Liver (tissue), 9 donors: Measurements from ENCODE around the gene ZNF343. TPM values are rescaled to one million over a fixed set of nuclear protein-coding genes. Genes with fewer than 3 reads are reported as not detected.

ENCODE experiments used
- DNase-seq: peaks from one replicate; pipeline ENCODE4 v3.0.0-alpha.2; 2017; ENCODE audit warnings: low spot score
- H3K27ac ChIP-seq, 2 donors: one replicate each; pipeline ENCODE4 v1.7.0; 2013; ENCODE audit warnings: inconsistent platforms in 2 of 2, low read length in 2 of 2, control low read depth in 1 of 2, low read depth in 1 of 2, mild to moderate bottlenecking in 1 of 2
- H3K27me3 ChIP-seq, 4 donors: one replicate each; pipeline versions ENCODE4 v1.6.1 to v1.7.0; 2013; ENCODE audit warnings: low read length in 3 of 4, inconsistent platforms in 1 of 4, mild to moderate bottlenecking in 1 of 4, moderate library complexity in 1 of 4; ENCODE audit not compliant: control insufficient read depth in 4 of 4, insufficient read depth in 4 of 4
- H3K36me3 ChIP-seq, 4 donors: one replicate each; pipeline versions ENCODE4 v1.6.1 to v1.7.0; 2013; ENCODE audit warnings: low read length in 3 of 4, mild to moderate bottlenecking in 3 of 4, low read depth in 1 of 4, moderate library complexity in 1 of 4; ENCODE audit not compliant: control insufficient read depth in 4 of 4, insufficient read depth in 3 of 4
- H3K4me1 ChIP-seq, 4 donors: one replicate each; pipeline versions ENCODE4 v1.6.1 to v1.7.0; 2013; ENCODE audit warnings: low read length in 3 of 4, mild to moderate bottlenecking in 3 of 4, moderate library complexity in 1 of 4; ENCODE audit not compliant: control insufficient read depth in 4 of 4, insufficient read depth in 4 of 4
- H3K4me3 ChIP-seq, 3 donors: one replicate each; pipeline versions ENCODE4 v1.6.1 to v1.7.0; 2013; ENCODE audit warnings: low read length in 3 of 3, control low read depth in 1 of 3, low read depth in 1 of 3, mild to moderate bottlenecking in 1 of 3
- H3K9ac ChIP-seq, 2 donors: one replicate each; pipeline ENCODE4 v1.7.0; 2013; ENCODE audit warnings: low read length in 2 of 2, mild to moderate bottlenecking in 2 of 2, moderate library complexity in 2 of 2, control low read depth in 1 of 2, low read depth in 1 of 2
- H3K9me3 ChIP-seq, 4 donors: one replicate each; pipeline versions ENCODE4 v1.6.1 to v1.7.0; 2013; ENCODE audit warnings: low read length in 3 of 4; ENCODE audit not compliant: control insufficient read depth in 4 of 4
- CTCF ChIP-seq: fragments of 150-350 bp; IDR thresholded peaks from 2 replicates; pipeline ENCODE4 v1.5.1; 2017; ENCODE audit warnings: improper control_type of control experiment, low read depth, low read length; ENCODE audit not compliant: missing input control
- FOXA2 ChIP-seq: IDR thresholded peaks from 2 replicates; pipeline ENCODE4 v1.6.1; 2016; ENCODE audit warnings: antibody characterized with exemption
- HNF4A ChIP-seq, 2 donors: conservative IDR thresholded peaks; 2 replicates each; pipeline ENCODE4 v1.6.1; 2016; ENCODE audit warnings: antibody characterized with exemption in 2 of 2, mild to moderate bottlenecking in 2 of 2
- HNF4G ChIP-seq: IDR thresholded peaks from 2 replicates; pipeline ENCODE4 v1.6.1; 2016; ENCODE audit warnings: antibody characterized with exemption
- MAX ChIP-seq: IDR thresholded peaks from 2 replicates; pipeline ENCODE4 v1.6.1; 2016; ENCODE audit warnings: antibody characterized with exemption
- NR2F2 ChIP-seq: IDR thresholded peaks from 2 replicates; pipeline ENCODE4 v1.6.1; 2016; ENCODE audit warnings: antibody characterized with exemption
- RAD21 ChIP-seq, 2 donors: IDR thresholded peaks; 2 replicates each; pipeline ENCODE4 v1.6.1; 2016; ENCODE audit warnings: antibody characterized with exemption in 2 of 2, mild to moderate bottlenecking in 2 of 2
- REST ChIP-seq: IDR thresholded peaks from 2 replicates; pipeline ENCODE4 v1.6.1; 2016; ENCODE audit warnings: antibody characterized with exemption, mild to moderate bottlenecking
- RXRA ChIP-seq, 2 donors: IDR thresholded peaks; 2 replicates each; pipeline ENCODE4 v1.6.1; 2017 to 2018; ENCODE audit warnings: antibody characterized with exemption in 2 of 2, mild to moderate bottlenecking in 1 of 2
- TAF1 ChIP-seq: conservative IDR thresholded peaks from 2 replicates; pipeline ENCODE4 v1.6.1; 2016; ENCODE audit warnings: antibody characterized with exemption, mild to moderate bottlenecking
- ZBTB33 ChIP-seq: IDR thresholded peaks from 2 replicates; pipeline ENCODE4 v1.6.1; 2016; ENCODE audit warnings: antibody characterized with exemption
- whole genome bisulfite sequencing: extraction: QIAGEN DNeasy Blood & Tissue Kit; methylation state at CpG from one replicate; pipeline ENCODE4 v1.1.7; 2013; 5-methylcytosine and 5-hydroxymethylcytosine counted together
- polyA plus RNA-seq, 2 donors: library from polyadenylated mRNA; stranded (reverse) in 1 of 2; unstranded in 1 of 2; fragments of 200-250 nt in 1 of 2; fragments of >200 nt in 1 of 2; fragmentation: Nextera tagmentation in 1 of 2; extraction: Ambion mirVana in 1 of 2; gene quantifications; one replicate each; pipeline versions ENCODE4 v1.2.1 to v1.2.3, GENCODE V29; 2013 to 2015
- total RNA-seq, 2 donors: library from RNA; depleted of rRNA; stranded (reverse); fragments of >200 nt; gene quantifications; one replicate each; pipeline ENCODE4 v1.2.3, GENCODE V29; 2014
- donor health status: healthy.
- donor health status: healthy.
- donor health status: healthy.
- donor health status: healthy.
- donor health status: healthy.

Gene ZNF343
- total and polyA plus RNA-seq, 4 donors: 3.3 to 10.5 (median 4.2) TPM

GRCh38 chr20:2468581-2469407 lies 39.9 kb downstream of the ZNF343 start:
- no peaks in the 10 kb centered on the region for H3K9me3 ChIP-seq
- no peak for DNase-seq
- peak overlapping the region in 1 of 3 donors; percentile 68 for H3K4me3 ChIP-seq
- WGBS: 82% methylated on average over 11 of the region's 11 CpGs
- no peaks in the 10 kb centered on the region for H3K27me3 ChIP-seq
- TF ChIP-seq ZBTB33 (no peak), RAD21 (IDR thresholded peaks at IDR 0.05) (no peak), RXRA (IDR thresholded peaks at IDR 0.05) (no peak), CTCF (no peak), FOXA2 (no peak), TAF1 (no peak), MAX (no peak), NR2F2 (no peak), HNF4G (no peak), REST (no peak), HNF4A (conservative IDR thresholded peaks at IDR 0.05) (no peak)
- H3K27ac ChIP-seq: no peak overlapping the region
- peaks cover 4 to 20% (median 14%) of the 10 kb centered on the region in 4 donors for H3K4me1 ChIP-seq
- H3K36me3 ChIP-seq: peaks cover 11 to 40% (median 36%) of the 10 kb centered on the region in 4 donors
- H3K9ac ChIP-seq: peak overlapping the region in 1 of 2 donors; percentile 10

GRCh38 chr20:2467412-2467811 lies 41.3 kb downstream of the ZNF343 start:
- peaks cover 14 to 54% (median 50%) of the 10 kb centered on the region in 4 donors for H3K36me3 ChIP-seq
- TF ChIP-seq NR2F2: no peak
- TF ChIP-seq FOXA2: no peak
- TF ChIP-seq CTCF: no peak
- TF ChIP-seq RAD21 (IDR thresholded peaks at IDR 0.05): no peak
- 91% methylated on average over 5 of the region's 5 CpGs for WGBS

More at GRCh38 chr20:2467412-2467811, 41.3 kb downstream of the ZNF343 start:
- peaks cover 4 to 20% (median 14%) of the 10 kb centered on the region in 4 donors for H3K4me1 ChIP-seq
- H3K9ac ChIP-seq: peak overlapping the region in 1 of 2 donors; percentile 10
- no peaks in the 10 kb centered on the region for H3K9me3 ChIP-seq
- H3K4me3 ChIP-seq: no peak overlapping the region
- H3K27ac ChIP-seq: no peak overlapping the region
- DNase-seq: no peak
- H3K27me3 ChIP-seq: no peaks in the 10 kb centered on the region
